Measurements from ENCODE around the gene NAV2.

The NAV2 gene

DNA sequence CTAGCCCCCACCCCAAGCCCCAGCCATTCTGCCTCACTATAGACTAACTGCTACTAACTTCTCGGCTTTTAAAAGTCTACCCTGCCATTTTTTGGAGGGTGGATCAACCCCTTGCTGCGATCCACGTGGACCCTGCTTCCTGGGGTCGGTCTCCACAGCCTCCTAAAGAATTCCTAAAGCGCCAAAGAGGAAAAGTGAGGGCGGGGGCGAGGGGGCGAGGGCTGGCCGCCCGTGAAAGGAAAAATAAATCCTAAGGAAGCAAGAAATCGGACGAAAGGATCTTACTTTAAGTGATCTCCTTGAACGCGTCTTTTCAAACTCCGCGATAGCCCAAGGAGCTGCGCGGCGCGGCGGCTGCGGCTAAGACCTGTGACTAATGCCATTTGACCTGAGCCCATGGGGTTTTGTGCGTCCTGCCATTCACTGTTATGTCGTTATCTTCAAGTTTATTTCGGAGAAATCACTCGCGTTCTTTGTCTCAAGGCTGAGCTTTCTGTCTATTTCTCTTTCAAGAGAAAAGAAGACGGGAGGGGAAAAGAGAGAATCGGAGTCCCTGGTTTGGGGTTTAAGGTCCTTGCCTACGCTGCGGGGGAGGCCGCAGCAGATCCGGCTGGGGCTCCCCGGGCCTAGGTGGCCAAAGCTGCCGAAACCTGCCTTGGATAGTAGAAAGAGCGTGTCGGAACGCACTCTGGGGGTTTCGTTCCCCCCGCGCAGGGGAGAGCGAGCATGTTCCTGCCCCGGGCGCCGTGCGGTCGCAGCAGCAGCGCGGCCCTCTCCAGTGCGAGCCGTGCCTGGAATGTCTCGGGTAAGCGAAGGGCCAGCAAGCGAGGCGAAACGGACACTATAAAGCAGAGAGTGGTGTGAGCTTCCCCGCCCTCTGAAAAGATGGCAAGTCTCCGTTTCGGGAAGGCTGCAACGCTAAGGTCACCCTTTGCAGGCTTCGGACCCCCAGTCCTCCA is 450.5 kb downstream of the NAV2 start:
- TF ChIP-seq, protein P1, sequence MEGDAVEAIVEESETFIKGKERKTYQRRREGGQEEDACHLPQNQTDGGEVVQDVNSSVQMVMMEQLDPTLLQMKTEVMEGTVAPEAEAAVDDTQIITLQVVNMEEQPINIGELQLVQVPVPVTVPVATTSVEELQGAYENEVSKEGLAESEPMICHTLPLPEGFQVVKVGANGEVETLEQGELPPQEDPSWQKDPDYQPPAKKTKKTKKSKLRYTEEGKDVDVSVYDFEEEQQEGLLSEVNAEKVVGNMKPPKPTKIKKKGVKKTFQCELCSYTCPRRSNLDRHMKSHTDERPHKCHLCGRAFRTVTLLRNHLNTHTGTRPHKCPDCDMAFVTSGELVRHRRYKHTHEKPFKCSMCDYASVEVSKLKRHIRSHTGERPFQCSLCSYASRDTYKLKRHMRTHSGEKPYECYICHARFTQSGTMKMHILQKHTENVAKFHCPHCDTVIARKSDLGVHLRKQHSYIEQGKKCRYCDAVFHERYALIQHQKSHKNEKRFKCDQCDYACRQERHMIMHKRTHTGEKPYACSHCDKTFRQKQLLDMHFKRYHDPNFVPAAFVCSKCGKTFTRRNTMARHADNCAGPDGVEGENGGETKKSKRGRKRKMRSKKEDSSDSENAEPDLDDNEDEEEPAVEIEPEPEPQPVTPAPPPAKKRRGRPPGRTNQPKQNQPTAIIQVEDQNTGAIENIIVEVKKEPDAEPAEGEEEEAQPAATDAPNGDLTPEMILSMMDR (IDR thresholded peaks at IDR 0.05; ENCODE audit: low read depth, low read length, missing control alignments), result no peak
- Histone ChIP-seq H3K36me3 (replicated peaks) (no peaks in the 10 kb centered on the region), H3K4me3 (ENCODE audit: low read depth, low read length) (peak overlapping the region; percentile 26), H3K27me3 (replicated peaks) (peaks cover 73% of the 10 kb centered on the region), H3K27ac (no peak overlapping the region)
- in situ Hi-C loops (cut with HindIII; ENCODE audit: low pct_ligation_motif_present, low sequenced_read_pairs), result no loop called here
- peak; percentile 12 for DNase-seq

DNA sequence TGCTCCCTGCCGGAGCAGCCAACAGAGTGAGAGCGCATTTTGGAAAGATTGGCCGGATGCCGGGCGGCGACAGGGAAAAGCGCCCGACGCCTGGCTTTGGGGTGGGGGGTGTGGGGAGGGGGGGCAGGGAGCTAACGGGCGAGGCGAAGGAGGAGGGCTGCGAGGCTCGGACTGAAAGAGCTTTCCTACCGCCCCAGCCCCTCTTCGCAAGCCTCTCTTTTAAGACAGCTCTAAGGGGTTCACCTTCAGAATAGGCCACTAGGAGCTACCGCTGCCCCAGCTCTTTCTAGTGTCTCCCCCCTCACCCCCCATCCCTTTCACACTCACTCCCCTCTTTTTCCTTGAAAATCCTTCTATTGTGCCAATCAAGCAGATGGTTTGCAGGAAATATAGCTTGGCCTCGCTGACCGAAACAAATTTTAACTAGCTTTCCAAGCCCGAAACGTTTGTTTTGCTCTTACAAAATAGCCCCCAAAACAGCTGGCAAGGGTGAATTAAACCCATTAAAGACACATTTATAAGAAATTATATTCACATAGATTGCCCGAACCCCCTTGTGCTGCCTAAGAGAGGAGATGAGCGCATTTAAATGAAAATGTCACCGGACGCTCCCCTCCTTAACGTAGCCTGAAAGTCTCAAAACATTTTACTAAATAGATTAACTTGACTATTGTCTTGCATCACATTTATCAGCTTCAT is 451.3 kb downstream of the NAV2 start:
- in situ Hi-C loops (cut with HindIII; ENCODE audit: low pct_ligation_motif_present, low sequenced_read_pairs), result no loop called here
- TF ChIP-seq, protein P1 (IDR thresholded peaks at IDR 0.05; ENCODE audit: low read depth, low read length, missing control alignments), result no peak
- Histone ChIP-seq H3K27ac (no peak overlapping the region), H3K36me3 (replicated peaks) (no peaks in the 10 kb centered on the region), H3K27me3 (replicated peaks) (peaks cover 66% of the 10 kb centered on the region), H3K4me3 (ENCODE audit: low read depth, low read length) (peak overlapping the region; percentile 20)
- DNase-seq, result no peak
